NCI-H1105 (cell line): Measurements from ENCODE around the gene ARSK.

Source experiments
- DNase-seq: peaks from one replicate; lab custom pipeline; 2025; lab: John Stamatoyannopoulos, UW

Gene ARSK

DNA sequence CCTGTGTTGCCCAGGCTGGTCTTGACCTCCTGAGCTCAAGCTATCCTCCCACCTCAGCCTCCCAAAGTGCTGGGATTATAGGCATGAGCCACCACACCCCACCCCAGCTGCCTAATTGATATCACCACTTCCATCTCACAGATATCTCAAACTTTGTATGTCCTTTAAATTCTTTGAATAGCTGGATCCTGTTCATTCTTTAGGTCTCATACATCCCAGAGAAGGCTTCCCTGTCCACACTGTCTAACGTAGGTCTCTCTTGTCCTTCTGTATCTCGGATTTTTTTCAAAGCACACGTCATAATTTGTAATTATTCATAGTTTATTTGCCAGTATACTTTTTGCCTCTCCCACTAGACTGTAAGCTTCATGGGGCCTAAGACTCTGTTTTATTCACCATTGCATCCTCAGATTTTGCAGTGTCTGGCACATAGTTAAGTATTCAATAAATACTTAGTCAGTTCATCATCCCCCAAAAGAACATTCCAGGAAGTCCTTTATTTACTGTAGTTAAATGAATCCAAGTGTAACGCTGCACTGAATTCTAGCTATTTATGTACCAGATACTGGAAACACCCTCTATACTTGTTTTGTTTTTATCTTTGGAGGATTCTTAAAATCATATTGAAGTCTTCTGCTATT lies 10.5 kb downstream of the ARSK start:
- no peak for DNase-seq

DNA sequence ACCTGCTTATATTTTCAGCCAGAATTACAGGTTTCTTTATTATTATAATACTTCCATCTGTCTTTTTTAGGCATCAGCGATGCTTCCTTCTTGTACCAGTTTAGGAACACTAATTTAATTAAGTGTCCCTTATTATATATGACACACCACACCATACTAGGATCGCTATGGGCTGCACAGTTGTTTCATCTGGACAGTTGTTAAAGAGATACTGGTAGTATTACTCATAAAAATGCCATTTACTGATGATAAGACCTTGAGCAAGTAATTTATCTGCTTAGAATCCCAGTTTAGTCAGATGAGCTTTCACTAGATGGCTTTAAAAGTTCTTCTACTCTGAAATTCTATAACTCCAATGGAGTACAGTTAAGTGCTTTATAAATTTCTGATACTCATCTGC lies 17.1 kb downstream of the ARSK start:
- DNase-seq: no peak

DNA sequence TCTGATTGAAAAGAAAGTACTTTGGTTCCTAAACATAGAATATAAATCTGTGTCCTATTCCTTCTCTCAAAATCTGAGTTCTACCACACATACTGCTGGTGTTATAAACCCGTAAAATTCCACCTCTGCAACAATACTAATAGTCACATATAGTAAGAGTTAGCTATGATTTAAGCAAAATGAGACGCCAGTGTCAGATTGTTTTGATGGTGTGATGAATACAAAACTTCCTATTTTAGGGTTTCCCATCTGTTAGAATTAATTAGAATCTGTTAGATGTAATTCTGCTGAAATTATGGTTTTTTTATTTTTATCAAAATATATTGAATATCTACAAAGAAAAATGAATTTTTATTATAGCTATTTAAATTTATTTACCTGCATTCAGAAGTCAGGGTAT lies 26.7 kb downstream of the ARSK start:
- no peak for DNase-seq

DNA sequence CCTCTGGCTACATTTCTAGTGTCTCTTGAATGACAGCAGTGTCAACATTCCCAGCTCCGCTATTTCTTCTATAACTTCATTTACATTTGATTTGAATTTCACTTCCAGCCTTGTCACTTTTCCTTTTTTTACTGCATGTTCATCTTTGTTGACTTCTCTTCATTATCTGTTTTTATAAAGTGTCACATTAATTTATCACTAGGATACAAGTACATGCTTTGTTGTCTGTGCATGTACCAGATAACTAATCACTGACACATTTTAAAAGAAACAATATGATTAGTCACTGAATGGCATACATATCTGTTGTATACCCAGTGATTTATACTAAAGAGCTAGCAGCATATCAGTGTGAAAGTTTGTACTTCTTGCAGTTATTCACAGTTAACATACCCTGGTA lies 29.1 kb downstream of the ARSK start:
- DNase-seq: no peak

DNA sequence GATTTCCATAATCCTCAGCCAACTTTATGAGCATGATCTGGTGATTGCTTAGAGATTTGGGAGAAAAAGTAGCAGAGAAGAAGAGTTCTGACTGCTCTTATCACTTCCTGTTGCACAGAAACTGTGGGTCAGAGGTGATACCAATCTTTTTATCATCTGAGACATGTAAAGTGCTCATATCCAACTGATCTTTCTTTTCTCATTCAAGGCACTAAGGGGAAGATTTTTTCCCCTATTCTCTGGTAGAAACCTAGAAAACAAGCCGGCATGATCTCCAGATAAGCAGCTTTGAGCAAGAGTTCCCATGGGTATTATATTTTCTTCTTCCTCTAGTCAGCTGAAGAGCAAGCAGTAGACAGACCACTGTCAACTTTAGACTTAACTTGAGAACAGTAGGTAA lies 36.0 kb downstream of the ARSK start:
- no peak for DNase-seq

DNA sequence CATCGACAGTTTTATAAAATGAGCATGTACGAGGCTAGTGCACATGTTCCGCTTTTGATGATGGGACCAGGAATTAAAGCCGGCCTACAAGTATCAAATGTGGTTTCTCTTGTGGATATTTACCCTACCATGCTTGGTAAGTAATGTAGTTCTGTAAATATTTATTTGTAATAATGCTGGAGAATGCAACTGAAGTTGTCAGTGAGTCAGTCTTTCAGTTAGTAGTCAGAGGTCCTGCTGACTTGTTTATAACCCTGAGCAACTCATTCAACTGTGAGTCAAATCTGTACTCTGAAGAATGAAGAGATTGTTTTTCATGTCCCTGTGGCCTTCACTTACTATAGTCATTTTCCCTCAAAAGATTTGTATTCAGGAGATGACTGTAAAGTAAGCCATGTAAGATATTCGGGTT lies 36.6 kb downstream of the ARSK start:
- no peak for DNase-seq

DNA sequence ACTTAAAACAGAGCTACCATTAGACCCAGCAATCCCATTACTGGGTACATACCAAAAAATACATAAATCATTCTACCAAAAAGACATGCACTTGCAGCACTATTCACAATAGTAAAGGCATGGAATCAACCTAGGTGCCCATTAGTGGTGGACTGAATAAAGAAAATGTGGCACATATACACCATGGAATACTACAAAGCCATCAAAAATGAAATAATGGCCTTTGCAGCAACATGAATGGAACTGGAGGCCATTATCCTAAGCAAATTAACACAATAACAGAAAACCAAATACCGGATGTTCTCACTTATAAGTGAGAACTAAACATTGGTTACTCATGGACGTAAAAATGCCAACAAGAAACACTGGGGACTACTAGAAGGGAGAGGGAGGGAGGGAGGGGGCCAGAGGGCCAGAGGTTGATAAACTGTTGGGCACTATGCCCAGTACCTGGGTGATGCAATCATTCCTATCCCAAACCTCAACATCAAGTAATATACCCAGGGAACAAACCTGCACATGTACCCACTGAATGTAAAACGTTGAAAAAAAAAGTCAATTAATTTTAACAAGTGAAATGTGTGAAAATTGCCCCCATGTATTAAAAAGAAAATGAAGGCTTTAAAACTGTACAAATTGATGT lies 40.5 kb downstream of the ARSK start:
- DNase-seq: no peak

DNA sequence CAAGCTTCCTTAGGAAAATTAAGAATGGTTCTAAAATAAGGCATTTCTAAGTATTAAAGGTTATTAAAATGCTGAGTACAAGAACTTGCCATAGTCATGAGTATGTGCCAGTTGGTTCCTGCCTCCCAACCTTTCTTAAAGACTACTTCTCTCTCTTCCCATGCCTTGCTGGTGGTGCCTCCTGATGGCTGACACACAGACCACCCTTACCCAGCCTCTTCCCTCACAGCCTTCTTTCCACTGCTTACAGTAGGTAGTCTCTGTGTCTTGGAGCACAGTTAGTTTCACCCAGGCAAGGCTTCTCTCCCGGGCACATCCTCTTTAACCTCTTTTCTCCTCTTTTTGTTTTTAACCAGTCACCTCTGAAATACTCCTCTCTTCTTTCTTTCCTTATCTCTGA lies 44.4 kb downstream of the ARSK start:
- DNase-seq: no peak

DNA sequence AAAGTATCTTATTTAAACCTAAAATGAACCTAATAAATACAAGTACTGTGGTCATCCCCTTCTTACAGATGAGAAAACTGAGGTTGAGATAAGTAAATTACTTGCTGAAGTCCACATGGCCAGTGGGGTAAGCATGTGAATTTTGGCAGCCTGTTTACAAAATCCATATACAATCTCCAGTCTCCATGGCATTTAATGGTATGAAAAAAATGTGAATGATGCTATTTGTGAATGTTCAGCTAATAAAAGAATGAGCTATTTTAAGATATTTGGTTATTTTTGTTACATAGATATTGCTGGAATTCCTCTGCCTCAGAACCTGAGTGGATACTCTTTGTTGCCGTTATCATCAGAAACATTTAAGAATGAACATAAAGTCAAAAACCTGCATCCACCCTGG lies 45.7 kb downstream of the ARSK start:
- no peak for DNase-seq

DNA sequence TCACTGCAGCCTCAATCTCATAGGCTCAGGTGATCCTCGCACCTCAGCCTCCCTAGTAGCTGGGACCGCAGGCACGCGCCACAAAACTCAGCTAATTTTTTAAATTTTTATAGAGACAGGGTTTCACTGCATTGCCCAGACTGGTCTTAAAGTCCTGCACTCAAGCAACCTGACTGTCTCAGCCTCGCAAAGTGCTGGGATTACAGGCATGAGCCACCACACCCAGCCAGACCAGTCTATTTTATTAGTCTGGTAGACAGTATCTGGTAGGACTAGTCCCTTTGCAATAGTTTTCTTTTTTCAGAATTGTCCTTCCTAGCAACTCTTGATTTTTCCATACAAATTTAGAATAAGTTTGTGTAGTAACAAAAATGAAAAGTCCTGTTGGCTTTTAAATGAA lies 50.9 kb downstream of the ARSK start:
- no peak for DNase-seq

DNA sequence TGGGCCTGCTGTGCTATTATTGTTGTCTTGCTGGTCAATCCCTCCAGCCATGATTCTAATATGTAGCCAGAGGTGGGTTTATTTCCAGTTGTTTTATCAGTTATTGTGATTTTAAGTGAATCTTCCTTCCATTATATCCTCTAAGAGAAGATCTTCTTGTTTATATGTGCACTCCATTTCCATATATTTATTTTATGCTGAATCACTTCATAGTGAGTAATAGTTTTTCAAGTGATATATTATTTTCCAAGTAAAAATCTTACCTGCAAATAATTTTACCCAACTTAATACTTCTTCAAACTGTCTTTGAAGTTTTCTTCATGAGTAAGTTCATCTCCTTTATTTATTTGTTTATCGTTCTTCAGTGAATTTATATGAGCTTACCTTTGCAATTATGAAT lies 51.5 kb downstream of the ARSK start:
- no peak for DNase-seq

DNA sequence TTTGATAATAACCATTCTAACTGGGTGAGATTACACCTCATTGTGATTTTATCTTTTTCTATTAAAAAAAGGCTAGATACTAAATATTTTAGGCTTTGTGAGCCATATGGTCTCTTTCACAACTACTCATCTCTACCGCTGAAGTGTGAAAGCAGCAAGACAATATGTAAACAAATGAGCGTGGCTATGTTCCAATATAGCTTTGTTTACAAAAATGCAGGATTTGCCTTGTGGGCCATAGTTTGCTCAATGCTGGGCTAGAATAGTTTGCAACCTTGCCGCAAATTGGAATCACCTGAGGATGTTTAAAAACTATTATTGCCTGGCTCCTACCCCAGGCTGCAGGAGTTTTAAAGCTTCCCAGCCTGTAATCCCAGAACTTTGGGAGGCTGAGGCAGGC lies 54.8 kb downstream of the ARSK start:
- no peak for DNase-seq

DNA sequence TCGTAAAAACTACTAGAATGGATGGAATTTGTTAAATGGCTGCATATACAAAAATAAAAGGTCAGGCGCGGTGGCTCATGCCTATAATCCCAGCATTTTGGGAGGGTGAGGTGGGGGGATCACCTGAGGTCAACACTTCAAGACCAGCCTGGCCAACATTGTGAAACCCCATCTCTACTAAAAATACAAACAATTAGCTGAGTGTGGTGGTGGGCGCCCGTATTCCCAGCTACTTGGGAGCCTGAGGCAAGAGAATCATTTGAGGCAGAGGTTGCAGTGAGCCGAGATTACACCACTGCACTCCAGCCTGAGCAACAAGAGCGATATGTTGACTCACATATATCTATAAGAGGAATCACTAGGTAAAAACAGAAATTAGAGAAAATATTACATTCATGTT lies 55.6 kb downstream of the ARSK start:
- DNase-seq: no peak

DNA sequence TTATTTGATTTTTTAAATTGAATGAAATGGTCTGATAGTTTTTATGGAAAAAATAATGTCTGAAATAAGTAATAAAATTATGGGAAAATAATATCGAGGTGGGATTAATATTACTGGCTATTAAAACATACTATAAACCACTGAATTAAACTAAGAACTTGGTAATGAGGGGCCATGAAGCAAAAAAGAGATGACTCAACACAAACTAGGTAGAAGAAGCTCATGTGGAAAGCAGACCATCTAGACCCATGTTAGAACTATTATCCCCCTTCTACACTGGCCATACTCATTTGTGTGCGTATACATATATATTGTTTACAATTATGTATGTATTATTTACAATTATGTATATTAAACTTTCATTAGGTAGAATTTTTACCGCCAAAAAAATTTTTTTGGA lies 56.5 kb downstream of the ARSK start:
- no peak for DNase-seq

DNA sequence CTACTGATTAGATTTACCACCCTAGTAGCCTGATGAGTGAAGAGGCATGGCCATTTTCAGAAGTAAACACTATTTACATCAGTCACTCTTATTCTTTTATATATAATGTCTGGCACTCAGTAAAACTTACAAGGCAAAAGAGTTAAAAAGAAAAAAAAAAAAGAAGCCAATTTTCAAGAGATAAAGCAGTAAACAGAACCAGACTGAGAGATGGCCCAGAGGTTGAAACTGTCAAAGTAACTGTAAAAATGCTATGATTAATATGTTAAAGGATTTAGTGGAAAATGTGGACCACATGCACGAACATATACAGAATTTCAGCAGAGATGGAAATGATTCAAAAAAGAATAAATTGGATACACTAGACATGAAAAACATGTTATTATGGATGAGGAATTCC lies 58.6 kb downstream of the ARSK start:
- DNase-seq: no peak

DNA sequence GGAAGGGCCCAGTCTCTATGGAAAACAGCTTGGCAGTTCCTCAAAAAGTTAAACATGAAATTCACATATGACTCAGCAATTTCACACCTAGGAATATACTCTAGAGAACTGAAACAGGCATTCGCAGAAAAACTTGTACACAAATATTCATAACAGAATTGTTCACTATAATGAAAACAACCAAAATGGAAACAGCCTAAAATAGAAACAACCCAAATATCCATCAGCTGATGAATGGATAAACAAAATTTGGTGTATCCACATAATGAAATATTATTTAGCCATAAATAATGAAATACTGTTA lies 60.2 kb downstream of the ARSK start:
- no peak for DNase-seq

DNA sequence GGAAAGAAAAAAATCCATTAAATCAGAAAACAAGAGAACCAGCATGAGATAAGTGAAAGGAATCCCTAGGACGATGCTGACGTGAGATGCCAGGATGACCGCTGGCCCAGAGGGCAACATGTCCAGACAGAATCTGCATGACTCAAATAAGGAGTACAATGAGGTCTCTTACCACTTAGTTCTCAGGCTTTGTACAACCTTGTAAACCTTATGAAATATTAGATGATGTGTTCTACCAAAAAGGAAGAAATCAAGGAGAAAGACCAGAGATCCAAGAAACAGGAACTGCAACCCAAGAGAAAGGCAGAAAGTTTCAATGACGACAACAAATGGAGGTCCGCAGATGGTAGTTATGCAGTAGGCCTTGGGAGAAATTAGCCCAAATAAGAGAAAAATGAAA lies 62.2 kb downstream of the ARSK start:
- no peak for DNase-seq

DNA sequence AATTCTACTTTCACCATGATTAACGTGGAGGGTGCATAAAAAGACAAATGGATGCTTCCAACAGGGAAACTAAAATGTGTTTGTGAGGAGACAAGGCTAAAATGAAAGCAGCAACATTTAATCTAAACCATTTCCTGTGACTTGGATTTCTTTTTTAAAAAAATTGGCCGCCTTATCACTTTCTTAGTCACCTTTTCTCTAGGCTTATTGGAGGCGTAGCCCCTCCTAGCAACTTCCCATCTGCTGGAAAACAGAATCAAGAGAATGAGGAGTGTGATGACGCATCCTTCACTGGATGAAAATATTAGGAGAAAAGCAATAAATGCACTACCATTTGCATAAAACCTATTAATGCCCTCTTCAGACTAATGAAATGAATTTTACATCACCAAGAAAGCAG lies 64.2 kb downstream of the ARSK start:
- no peak for DNase-seq

DNA sequence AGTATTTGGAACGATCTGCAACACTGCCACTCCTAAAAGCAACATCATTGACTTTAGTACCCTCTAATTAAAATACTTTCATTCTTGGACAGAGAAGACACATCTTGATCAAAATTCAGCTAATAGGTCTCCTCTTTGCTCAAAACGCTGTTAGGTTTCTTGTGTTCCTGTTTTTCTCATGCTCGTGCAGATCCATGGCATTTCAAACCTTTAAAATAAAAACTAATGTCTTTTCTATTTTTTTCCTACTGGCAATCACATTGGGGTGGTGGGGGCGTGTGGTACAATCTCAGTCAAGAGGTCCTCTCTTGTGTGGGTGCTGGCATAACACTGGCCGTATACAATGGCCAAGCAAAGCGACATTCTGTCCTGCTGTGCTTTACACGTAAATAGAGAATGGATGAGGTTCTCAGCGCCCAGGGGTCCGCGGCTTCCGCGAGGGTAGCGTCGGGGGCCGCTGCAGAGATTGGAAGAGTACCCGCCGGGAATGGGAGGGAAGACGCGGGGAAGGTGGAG lies 64.7 kb downstream of the ARSK start:
- DNase-seq: no peak

DNA sequence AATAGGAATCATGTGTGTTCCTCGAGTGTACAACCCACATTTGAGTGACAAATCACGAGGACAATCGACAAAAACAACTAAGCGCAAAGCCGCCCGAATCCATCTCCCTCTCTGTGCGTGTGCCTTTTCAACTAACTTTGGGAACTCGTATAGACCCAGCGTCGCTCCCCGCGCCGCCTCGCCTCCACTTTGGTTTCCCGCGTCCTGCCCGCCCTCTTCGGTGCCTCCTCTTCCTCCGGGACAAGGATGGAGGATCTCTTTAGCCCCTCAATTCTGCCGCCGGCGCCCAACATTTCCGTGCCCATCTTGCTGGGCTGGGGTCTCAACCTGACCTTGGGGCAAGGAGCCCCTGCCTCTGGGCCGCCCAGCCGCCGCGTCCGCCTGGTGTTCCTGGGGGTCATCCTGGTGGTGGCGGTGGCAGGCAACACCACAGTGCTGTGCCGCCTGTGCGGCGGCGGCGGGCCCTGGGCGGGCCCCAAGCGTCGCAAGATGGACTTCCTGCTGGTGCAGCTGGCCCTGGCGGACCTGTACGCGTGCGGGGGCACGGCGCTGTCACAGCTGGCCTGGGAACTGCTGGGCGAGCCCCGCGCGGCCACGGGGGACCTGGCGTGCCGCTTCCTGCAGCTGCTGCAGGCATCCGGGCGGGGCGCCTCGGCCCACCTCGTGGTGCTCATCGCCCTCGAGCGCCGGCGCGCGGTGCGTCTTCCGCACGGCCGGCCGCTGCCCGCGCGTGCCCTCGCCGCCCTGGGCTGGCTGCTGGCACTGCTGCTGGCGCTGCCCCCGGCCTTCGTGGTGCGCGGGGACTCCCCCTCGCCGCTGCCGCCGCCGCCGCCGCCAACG lies 65.3 kb downstream of the ARSK start, which contains the start of gene GPR150:
TSS of gene GPR150 (plus strand) at position 58 of the 840 bp plus-strand sequence. CDS start at position 247, 189 bp downstream.
- peak; percentile 19 for DNase-seq

DNA sequence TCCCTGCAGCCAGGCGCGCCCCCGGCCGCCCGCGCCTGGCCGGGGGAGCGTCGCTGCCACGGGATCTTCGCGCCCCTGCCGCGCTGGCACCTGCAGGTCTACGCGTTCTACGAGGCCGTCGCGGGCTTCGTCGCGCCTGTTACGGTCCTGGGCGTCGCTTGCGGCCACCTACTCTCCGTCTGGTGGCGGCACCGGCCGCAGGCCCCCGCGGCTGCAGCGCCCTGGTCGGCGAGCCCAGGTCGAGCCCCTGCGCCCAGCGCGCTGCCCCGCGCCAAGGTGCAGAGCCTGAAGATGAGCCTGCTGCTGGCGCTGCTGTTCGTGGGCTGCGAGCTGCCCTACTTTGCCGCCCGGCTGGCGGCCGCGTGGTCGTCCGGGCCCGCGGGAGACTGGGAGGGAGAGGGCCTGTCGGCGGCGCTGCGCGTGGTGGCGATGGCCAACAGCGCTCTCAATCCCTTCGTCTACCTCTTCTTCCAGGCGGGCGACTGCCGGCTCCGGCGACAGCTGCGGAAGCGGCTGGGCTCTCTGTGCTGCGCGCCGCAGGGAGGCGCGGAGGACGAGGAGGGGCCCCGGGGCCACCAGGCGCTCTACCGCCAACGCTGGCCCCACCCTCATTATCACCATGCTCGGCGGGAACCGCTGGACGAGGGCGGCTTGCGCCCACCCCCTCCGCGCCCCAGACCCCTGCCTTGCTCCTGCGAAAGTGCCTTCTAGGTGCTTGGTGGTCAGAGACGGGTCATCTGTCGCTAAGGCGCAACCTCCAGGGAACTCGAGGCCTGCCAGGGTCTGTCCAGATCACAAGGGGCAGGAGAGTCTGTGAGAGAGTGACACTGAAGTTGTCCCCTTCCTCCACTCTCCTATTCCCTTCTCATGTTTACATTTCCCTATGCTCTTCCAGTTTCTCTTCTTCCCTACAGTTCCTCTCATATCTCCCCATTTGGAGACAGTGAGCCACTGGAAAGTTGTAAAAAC lies 66.3 kb downstream of the ARSK start:
- DNase-seq: peak; percentile 15
